ENCODE results near the gene ZNF554. TPM values are rescaled to one million over a fixed set of nuclear protein-coding genes. Genes with fewer than 3 reads are reported as not detected.

Gene ZNF554
- total and polyA plus RNA-seq, 2 donors (not counting 3 experiments of a cell fraction or from before 2014, with no cell fraction given), result 1.2 to 1.6 TPM

DNA sequence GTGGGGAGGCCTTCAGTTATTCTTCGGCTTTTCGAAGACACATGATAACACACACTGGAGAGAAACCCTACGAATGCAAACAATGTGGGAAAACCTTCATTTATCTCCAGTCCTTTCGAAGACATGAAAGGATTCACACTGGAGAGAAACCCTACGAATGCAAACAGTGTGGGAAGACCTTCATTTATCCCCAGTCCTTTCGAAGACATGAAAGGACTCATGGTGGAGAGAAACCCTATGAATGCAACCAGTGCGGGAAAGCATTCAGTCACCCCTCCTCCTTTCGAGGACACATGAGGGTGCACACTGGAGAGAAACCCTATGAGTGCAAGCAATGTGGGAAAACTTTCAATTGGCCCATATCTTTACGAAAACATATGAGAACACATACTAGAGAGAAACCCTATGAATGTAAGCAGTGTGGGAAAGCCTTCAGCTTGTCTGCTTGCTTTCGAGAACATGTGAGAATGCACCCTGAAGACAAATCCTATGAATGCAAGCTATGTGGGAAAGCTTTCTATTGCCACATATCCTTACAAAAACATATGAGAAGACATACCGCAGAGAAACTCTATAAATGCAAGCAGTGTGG lies 33.4 kb downstream of the ZNF554 start:
- DNase-seq (ENCODE audit: low read depth, low spot score) (no peak), FAIRE-seq (no peak)
- peaks cover 18 to 21% of the 10 kb centered on the region in 2 experiments for H3K36me3 ChIP-seq (ENCODE audit: control insufficient read depth in 2 of 2, extremely low read depth in 1 of 2, insufficient read depth in 2 of 2, low read length in 2 of 2)
- no TSS peak for BruUV-seq (replicated peaks)
- no peak for TF ChIP-seq FOS (IDR thresholded peaks at IDR 0.05; ENCODE audit: borderline replicate concordance, insufficient read depth, low read length)
- TF ChIP-seq EZH2 (IDR thresholded peaks at IDR 0.05; ENCODE audit: borderline replicate concordance, low read depth, low read length, severe bottlenecking), result no peak
- no peak for TF ChIP-seq POLR2A (IDR thresholded peaks at IDR 0.05; ENCODE audit: low read depth, low read length)
- TF ChIP-seq POLR2AphosphoS5 (IDR thresholded peaks at IDR 0.05; ENCODE audit: insufficient read depth, low read depth, low read length), result no peak
- TF ChIP-seq, protein P1, sequence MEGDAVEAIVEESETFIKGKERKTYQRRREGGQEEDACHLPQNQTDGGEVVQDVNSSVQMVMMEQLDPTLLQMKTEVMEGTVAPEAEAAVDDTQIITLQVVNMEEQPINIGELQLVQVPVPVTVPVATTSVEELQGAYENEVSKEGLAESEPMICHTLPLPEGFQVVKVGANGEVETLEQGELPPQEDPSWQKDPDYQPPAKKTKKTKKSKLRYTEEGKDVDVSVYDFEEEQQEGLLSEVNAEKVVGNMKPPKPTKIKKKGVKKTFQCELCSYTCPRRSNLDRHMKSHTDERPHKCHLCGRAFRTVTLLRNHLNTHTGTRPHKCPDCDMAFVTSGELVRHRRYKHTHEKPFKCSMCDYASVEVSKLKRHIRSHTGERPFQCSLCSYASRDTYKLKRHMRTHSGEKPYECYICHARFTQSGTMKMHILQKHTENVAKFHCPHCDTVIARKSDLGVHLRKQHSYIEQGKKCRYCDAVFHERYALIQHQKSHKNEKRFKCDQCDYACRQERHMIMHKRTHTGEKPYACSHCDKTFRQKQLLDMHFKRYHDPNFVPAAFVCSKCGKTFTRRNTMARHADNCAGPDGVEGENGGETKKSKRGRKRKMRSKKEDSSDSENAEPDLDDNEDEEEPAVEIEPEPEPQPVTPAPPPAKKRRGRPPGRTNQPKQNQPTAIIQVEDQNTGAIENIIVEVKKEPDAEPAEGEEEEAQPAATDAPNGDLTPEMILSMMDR (IDR thresholded peaks at IDR 0.05; ENCODE audit: extremely low read depth in 1 of 2, insufficient read depth in 1 of 2, low read depth in 1 of 2, low read length in 2 of 2), result no peak
- TF ChIP-seq, protein P2, sequence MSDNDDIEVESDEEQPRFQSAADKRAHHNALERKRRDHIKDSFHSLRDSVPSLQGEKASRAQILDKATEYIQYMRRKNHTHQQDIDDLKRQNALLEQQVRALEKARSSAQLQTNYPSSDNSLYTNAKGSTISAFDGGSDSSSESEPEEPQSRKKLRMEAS (IDR thresholded peaks at IDR 0.05; ENCODE audit: insufficient read depth, insufficient read length), result no peak
- no peak for TF ChIP-seq JUN (IDR thresholded peaks at IDR 0.05; ENCODE audit: borderline replicate concordance, insufficient read depth, insufficient read length, low read depth)
- no peak for TF ChIP-seq GATA2 (IDR thresholded peaks at IDR 0.05; ENCODE audit: insufficient read depth, insufficient read length, low read depth, low read length)
- TF ChIP-seq MYC (IDR thresholded peaks at IDR 0.05; ENCODE audit: low read depth, low read length), result no peak
- H3K9me1 ChIP-seq (replicated peaks; ENCODE audit: control insufficient read depth, extremely low read depth, insufficient read depth, low read length), result no peaks in the 10 kb centered on the region
- CTCF ChIA-PET, result no interaction called here
- no peak overlapping the region for H3K27ac ChIP-seq (ENCODE audit: insufficient read depth, low read depth, low read length)
- dilution Hi-C loops (cut with MboI; ENCODE audit: extremely low pct_ligation_motif_present, low sequenced_read_pairs) (no loop called here), intact Hi-C loops (cut with micrococcal nuclease) (no loop called here)
- H3K27me3 ChIP-seq (ENCODE audit: control insufficient read depth in 2 of 2, insufficient read depth in 2 of 2, low read length in 2 of 2), result no peaks in the 10 kb centered on the region
- H3K79me2 ChIP-seq (ENCODE audit: control insufficient read depth, insufficient read depth, low read length), result peaks cover 3% of the 10 kb centered on the region
- no peak overlapping the region for H3K4me3 ChIP-seq (replicated peaks in 1 of 3; ENCODE audit: insufficient read depth in 1 of 3, low read depth in 1 of 3, low read length in 3 of 3)
- H3K9ac ChIP-seq (replicated peaks; ENCODE audit: extremely low read depth, insufficient read depth, low read length), result no peak overlapping the region
- H4K20me1 ChIP-seq (replicated peaks; ENCODE audit: control insufficient read depth, extremely low read depth, insufficient read depth, low read length), result no peaks in the 10 kb centered on the region
- H2AFZ ChIP-seq (ENCODE audit: low read depth, low read length), result no peak overlapping the region
- no peak overlapping the region for H3K4me2 ChIP-seq (ENCODE audit: insufficient read depth, low read length)
- H3K4me1 ChIP-seq (ENCODE audit: control insufficient read depth, extremely low read depth, insufficient read depth, low read length), result peaks cover 9% of the 10 kb centered on the region
- POLR2A ChIA-PET, result no interaction called here
- H3K9me3 ChIP-seq (replicated peaks; ENCODE audit: control insufficient read depth, insufficient read depth, low read length), result peaks cover 23% of the 10 kb centered on the region

All from endothelial cell of umbilical vein (primary cell).